Keratinocyte (primary cell): ENCODE results near the gene SMYD3. TPM values are rescaled to one million over a fixed set of nuclear protein-coding genes. Genes with fewer than 3 reads are reported as not detected.

Experiments used
- DNase-seq: peaks from one replicate; pipeline ENCODE4 v3.0.0-alpha.2; 2011; ENCODE audit warnings: low read depth, missing footprints, low spot score
- FAIRE-seq: peaks from 2 replicates; lab custom pipeline; 2011; peaks lifted over from hg19 to GRCh38; lab: Jason Lieb, UNC
- H2AFZ ChIP-seq: 2 replicates; pipeline ENCODE4 v1.6.0; 2012; ENCODE audit warnings: low read length, control low read depth, inconsistent platforms; ENCODE audit not compliant: control insufficient read depth
- H3K27ac ChIP-seq: 2 replicates; pipeline ENCODE4 v1.5.1; 2011; ENCODE audit warnings: low read length; ENCODE audit not compliant: control insufficient read depth, insufficient read depth
- H3K27me3 ChIP-seq: 3 replicates; pipeline ENCODE4 v1.6.0; 2011; ENCODE audit warnings: low read length; ENCODE audit not compliant: control insufficient read depth, insufficient read depth; ENCODE audit errors: extremely low read depth
- H3K36me3 ChIP-seq, 2 experiments: 2 replicates in 1 of 2; 3 replicates in 1 of 2; pipeline ENCODE4 v1.5.1; 2011; ENCODE audit warnings: low read length in 2 of 2, mild to moderate bottlenecking in 1 of 2; ENCODE audit not compliant: control insufficient read depth in 2 of 2, insufficient read depth in 2 of 2; ENCODE audit errors: extremely low read depth in 1 of 2
- H3K4me1 ChIP-seq: 3 replicates; pipeline ENCODE4 v1.5.1; 2011; ENCODE audit warnings: low read length; ENCODE audit not compliant: control insufficient read depth, insufficient read depth; ENCODE audit errors: extremely low read depth
- H3K4me2 ChIP-seq: 3 replicates; pipeline ENCODE4 v1.6.0; 2011; ENCODE audit warnings: low read depth, low read length; ENCODE audit not compliant: control insufficient read depth, insufficient read depth; ENCODE audit errors: extremely low read depth
- H3K4me3 ChIP-seq, 3 experiments: fragments of 200-600 bp in 1 of 3; sonication (generic) in 1 of 3; 2 replicates in 2 of 3; 3 replicates in 1 of 3; pipeline ENCODE4 v1.5.1; 2011 to 2016; ENCODE audit warnings: low read length in 3 of 3, mild to moderate bottlenecking in 3 of 3, control low read depth in 2 of 3, inconsistent platforms in 1 of 3, low read depth in 1 of 3, mixed read lengths in 1 of 3, mixed run types in 1 of 3, moderate library complexity in 1 of 3; ENCODE audit not compliant: control insufficient read depth in 2 of 3, insufficient read depth in 2 of 3; ENCODE audit errors: extremely low read depth in 1 of 3
- H3K79me2 ChIP-seq: 2 replicates; pipeline ENCODE4 v1.6.0; 2012; ENCODE audit warnings: low read length; ENCODE audit not compliant: control insufficient read depth, insufficient read depth
- H3K9ac ChIP-seq: 3 replicates; pipeline ENCODE4 v1.6.0; 2011; ENCODE audit warnings: low read length; ENCODE audit not compliant: control insufficient read depth, insufficient read depth; ENCODE audit errors: extremely low read depth
- H3K9me1 ChIP-seq: 3 replicates; pipeline ENCODE4 v1.6.0; 2011; ENCODE audit warnings: low read length; ENCODE audit not compliant: control insufficient read depth, insufficient read depth; ENCODE audit errors: extremely low read depth
- H3K9me3 ChIP-seq: 2 replicates; pipeline ENCODE4 v1.5.1; 2012; ENCODE audit warnings: low read depth, low read length; ENCODE audit not compliant: control insufficient read depth
- H4K20me1 ChIP-seq: 3 replicates; pipeline ENCODE4 v1.6.0; 2011; ENCODE audit warnings: low read length; ENCODE audit not compliant: control insufficient read depth, insufficient read depth; ENCODE audit errors: extremely low read depth
- EZH2 ChIP-seq: IDR thresholded peaks from one replicate; pipeline ENCODE4 v1.6.1; 2012; ENCODE audit warnings: inconsistent platforms, mild to moderate bottlenecking, low read length, moderate library complexity
- dilution Hi-C: fragments of 300-500 bp; cut with MboI; formaldehyde crosslinking; loops from one replicate; pipeline ENCODE4 v1.7.0; 2020; ENCODE audit warnings: low sequenced_read_pairs; ENCODE audit not compliant: extremely low pct_ligation_motif_present
- polyA plus RNA-seq, 5 experiments: library from polyadenylated mRNA; depleted of rRNA in 3 of 5; stranded (reverse) in 3 of 5; stranded (forward) in 1 of 5; unstranded in 1 of 5; fragments of >200 nt; gene quantifications; 1 replicate in 1 of 5; 2 replicates in 3 of 5; 3 replicates in 1 of 5; pipeline versions ENCODE4 v1.2.1 to v1.2.3, GENCODE V29; 2011 to 2012; ENCODE audit warnings: missing spikeins in 2 of 5, low read depth in 1 of 5, low replicate concordance in 1 of 5
- TF ChIP-seq, protein P1 (sequence below), 3 experiments: IDR thresholded peaks in 1 of 3; conservative IDR thresholded peaks in 1 of 3; optimal IDR thresholded peaks in 1 of 3; 2 replicates in 2 of 3; 3 replicates in 1 of 3; pipeline versions ENCODE3 to v1.5.1; 2011; ENCODE audit warnings: low read length in 3 of 3, mild to moderate bottlenecking in 3 of 3, moderate library complexity in 2 of 3, control low read depth in 1 of 3, inconsistent platforms in 1 of 3; ENCODE audit not compliant: insufficient read depth in 2 of 3; ENCODE audit errors: extremely low read depth in 1 of 3

SMYD3 gene
- polyA plus RNA-seq, 1 donor (not counting 4 experiments of a cell fraction or from before 2014, with no cell fraction given), result 31.0 TPM

DNA sequence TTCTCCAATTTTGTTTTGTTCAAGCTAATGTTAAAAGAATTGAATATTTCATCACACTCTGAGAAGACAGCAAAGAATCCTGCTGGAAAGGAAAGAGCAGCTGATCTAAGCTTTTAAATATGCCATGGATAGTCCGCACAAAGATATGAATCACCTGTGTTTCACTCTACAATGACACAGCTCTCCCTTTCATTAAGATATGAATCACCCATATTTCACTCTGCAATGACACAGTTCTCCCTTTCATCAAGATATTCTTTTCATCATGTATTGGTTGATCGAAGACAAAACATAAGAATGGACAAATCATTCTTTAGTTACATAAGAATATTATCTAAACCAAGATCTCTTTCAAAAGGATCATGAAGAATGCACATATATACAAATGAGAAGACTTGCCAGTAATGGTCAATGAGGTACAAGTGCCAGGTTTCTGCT is 367.3 kb downstream of the SMYD3 start:
- Histone ChIP-seq H3K9ac (peak overlapping the region; percentile 37), H3K9me1 (no peaks in the 10 kb centered on the region), H3K9me3 (peaks cover 2% of the 10 kb centered on the region), H3K4me1 (peaks cover 41% of the 10 kb centered on the region), H2AFZ (no peak overlapping the region), H3K36me3 (no peaks in the 10 kb centered on the region), H3K4me3 (no peak overlapping the region), H4K20me1 (no peaks in the 10 kb centered on the region), H3K27me3 (no peaks in the 10 kb centered on the region), H3K79me2 (no peaks in the 10 kb centered on the region), H3K27ac (peak overlapping the region; percentile 92), H3K4me2 (peak overlapping the region; percentile 22)
- DNase-seq, result peak; percentile 75
- FAIRE-seq, result peak; percentile 76
- TF ChIP-seq EZH2, result no peak
- TF ChIP-seq, protein P1, sequence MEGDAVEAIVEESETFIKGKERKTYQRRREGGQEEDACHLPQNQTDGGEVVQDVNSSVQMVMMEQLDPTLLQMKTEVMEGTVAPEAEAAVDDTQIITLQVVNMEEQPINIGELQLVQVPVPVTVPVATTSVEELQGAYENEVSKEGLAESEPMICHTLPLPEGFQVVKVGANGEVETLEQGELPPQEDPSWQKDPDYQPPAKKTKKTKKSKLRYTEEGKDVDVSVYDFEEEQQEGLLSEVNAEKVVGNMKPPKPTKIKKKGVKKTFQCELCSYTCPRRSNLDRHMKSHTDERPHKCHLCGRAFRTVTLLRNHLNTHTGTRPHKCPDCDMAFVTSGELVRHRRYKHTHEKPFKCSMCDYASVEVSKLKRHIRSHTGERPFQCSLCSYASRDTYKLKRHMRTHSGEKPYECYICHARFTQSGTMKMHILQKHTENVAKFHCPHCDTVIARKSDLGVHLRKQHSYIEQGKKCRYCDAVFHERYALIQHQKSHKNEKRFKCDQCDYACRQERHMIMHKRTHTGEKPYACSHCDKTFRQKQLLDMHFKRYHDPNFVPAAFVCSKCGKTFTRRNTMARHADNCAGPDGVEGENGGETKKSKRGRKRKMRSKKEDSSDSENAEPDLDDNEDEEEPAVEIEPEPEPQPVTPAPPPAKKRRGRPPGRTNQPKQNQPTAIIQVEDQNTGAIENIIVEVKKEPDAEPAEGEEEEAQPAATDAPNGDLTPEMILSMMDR (optimal IDR thresholded peaks at IDR 0.05 in 1 of 3, IDR thresholded peaks at IDR 0.05 in 1 of 3, conservative IDR thresholded peaks at IDR 0.05 in 1 of 3; ENCODE audit: extremely low read depth in 1 of 3, insufficient read depth in 2 of 3, low read length in 3 of 3), result no peak
- dilution Hi-C loops, result no loop called here

DNA sequence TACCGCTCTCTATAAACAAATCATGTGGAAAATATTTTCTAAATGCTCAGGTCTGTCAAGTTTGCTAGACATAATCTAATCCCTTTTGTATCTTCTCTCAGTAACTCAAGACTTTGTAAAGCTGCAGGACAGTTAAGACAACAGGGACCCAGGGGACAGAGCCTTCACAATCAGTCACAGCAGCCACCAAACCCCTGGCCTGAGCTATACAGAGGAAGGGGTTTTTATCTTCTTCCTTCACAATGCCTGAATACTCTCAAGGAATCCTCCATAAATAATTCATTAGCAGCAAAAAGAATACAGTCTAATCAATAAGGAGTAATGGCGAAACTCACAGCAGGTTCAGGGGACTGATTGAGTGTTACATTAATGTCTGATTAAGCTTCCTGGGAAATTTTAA is 368.3 kb downstream of the SMYD3 start:
- DNase-seq, result no peak
- no peak overlapping the region for H3K4me2 ChIP-seq

More for the DNA sequence above, 368.3 kb downstream of the SMYD3 start:
- TF ChIP-seq, protein P1 (optimal IDR thresholded peaks at IDR 0.05 in 1 of 3, IDR thresholded peaks at IDR 0.05 in 1 of 3, conservative IDR thresholded peaks at IDR 0.05 in 1 of 3; ENCODE audit: extremely low read depth in 1 of 3, insufficient read depth in 2 of 3, low read length in 3 of 3), result no peak
- TF ChIP-seq EZH2, result no peak
- Histone ChIP-seq H3K4me3 (no peak overlapping the region), H3K27me3 (no peaks in the 10 kb centered on the region), H3K27ac (peak overlapping the region; percentile 92), H3K9me1 (no peaks in the 10 kb centered on the region), H2AFZ (peak overlapping the region; percentile 46), H3K4me1 (peaks cover 41% of the 10 kb centered on the region), H3K36me3 (no peaks in the 10 kb centered on the region), H3K9me3 (peaks cover 2% of the 10 kb centered on the region), H4K20me1 (no peaks in the 10 kb centered on the region), H3K9ac (no peak overlapping the region), H3K79me2 (no peaks in the 10 kb centered on the region)
- FAIRE-seq, result no peak
- dilution Hi-C loops, result no loop called here
